ENCODE results near the gene RNF213.

- TF ChIP-seq CTCF (IDR thresholded peaks at IDR 0.05; ENCODE audit: low read length) (no peak), EZH2 (IDR thresholded peaks at IDR 0.05; ENCODE audit: borderline replicate concordance, low read length) (no peak)
Measured at GRCh38 chr17:80228477-80228876, 32.2 kb upstream of the RNF213 start.
